ENCODE data around the gene ASCC1. TPM values are rescaled to one million over a fixed set of nuclear protein-coding genes. Genes with fewer than 3 reads are reported as not detected.

Gene ASCC1
- total RNA-seq, 1 donor: 49.2 TPM

DNA sequence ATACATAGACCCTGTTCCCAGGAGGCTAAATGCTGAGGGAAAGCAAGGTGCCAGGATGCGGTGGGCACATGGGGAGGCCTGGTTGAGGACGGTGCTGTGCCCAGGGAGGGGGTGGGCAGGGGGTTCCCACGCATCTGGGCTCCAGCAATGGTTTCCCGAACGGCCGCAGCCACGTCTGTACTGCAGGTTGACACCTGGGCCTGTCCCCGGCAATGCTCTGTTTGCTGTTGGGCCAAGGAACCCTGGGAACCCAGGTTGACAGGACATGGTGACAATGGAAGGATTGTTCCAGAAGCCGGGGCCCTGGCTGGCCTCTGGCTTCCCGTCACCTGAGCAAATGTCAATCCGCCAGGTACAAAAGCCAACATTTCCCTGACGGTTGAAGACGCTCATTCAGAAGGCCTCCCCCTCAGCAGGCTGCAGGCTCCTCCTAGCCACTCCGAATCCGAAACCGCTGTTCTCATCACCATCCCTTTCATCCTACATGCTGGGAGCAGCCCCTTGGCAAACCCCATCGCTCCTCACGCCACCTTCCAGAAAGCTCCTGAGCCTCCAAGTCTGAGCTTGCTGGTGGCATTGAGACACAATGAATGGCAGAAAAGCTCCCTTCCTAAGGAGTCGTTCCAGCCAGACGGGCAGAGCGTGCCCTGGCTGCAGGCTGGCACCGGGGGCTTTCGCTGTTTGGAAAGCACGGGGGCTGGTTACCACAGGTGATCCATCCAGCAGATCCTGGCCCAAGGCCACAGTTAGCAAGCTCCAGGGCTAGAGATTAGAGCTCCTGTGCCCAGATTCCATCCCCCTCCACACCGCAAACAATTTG, 158.9 kb downstream of the ASCC1 start:
- TF ChIP-seq, protein P1, sequence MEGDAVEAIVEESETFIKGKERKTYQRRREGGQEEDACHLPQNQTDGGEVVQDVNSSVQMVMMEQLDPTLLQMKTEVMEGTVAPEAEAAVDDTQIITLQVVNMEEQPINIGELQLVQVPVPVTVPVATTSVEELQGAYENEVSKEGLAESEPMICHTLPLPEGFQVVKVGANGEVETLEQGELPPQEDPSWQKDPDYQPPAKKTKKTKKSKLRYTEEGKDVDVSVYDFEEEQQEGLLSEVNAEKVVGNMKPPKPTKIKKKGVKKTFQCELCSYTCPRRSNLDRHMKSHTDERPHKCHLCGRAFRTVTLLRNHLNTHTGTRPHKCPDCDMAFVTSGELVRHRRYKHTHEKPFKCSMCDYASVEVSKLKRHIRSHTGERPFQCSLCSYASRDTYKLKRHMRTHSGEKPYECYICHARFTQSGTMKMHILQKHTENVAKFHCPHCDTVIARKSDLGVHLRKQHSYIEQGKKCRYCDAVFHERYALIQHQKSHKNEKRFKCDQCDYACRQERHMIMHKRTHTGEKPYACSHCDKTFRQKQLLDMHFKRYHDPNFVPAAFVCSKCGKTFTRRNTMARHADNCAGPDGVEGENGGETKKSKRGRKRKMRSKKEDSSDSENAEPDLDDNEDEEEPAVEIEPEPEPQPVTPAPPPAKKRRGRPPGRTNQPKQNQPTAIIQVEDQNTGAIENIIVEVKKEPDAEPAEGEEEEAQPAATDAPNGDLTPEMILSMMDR (IDR thresholded peaks at IDR 0.05; ENCODE audit: insufficient read depth, low read length): no peak
- DNase-seq (ENCODE audit: low read depth): no peak
- no peak overlapping the region for H3K4me3 ChIP-seq (ENCODE audit: low read depth, low read length)

DNA sequence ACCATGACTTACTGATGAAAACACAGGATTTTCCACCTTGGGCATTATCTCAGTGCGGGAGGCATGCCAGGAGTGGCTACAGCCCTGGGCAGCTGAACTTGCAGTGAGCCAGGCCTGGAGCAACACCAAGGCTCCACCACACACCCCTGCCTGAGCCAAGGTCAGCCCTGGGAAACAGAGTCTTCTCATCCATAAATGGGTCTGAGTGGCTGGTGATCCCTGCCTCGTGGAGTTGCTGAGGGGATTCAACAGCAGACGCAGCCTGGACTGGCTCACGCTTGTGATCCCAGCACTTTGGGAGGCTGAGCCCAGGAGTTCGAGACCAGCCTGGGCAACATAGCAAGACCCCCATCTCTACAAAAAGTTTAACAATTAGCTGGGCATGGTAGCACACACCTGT, 160.0 kb downstream of the ASCC1 start:
- DNase-seq (ENCODE audit: low read depth): no peak
- TF ChIP-seq, protein P1 (IDR thresholded peaks at IDR 0.05; ENCODE audit: insufficient read depth, low read length): no peak
- H3K4me3 ChIP-seq (ENCODE audit: low read depth, low read length): no peak overlapping the region

DNA sequence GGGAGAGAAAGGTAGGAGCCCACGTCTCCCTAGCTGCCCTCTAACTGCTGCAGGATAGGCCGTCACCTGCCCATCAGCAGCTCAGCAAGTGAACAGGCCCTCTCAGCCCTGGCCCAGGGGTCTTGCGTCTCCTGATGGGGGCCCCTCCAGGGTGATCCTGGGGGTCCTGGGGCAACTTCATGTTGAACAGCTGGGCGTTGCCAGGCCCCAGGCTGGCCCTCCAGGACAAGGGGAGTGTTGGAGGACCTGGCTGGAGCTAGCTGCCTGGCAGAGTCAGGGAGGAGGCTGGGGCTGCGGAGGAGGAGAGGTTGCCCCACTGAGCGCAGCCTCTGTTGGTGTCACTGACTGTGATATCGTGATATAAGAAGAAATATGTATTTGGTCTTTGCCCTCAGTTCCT, 162.4 kb downstream of the ASCC1 start:
- TF ChIP-seq, protein P1 (IDR thresholded peaks at IDR 0.05; ENCODE audit: insufficient read depth, low read length): no peak
- no peak for DNase-seq (ENCODE audit: low read depth)
- no peak overlapping the region for H3K4me3 ChIP-seq (ENCODE audit: low read depth, low read length)

DNA sequence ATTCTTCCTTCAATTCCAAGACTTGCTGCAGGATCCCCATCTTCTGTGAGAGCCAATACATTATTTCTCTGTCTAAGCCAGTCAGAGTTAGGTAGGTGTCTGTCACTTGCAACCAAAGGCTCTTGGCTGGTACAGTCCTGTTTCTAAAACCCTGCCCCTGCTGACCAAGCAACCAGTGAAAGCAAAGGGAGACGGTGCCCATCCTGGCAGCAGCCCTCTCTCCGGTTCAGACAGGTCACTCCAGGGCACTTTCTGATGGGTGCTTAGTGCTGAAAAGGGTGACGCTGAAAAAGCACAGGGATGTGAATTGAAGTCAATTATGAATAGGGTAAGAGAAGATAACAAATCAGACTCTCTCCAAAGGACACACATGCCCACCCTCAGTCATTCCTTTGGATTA, 165.2 kb downstream of the ASCC1 start:
- TF ChIP-seq, protein P1 (IDR thresholded peaks at IDR 0.05; ENCODE audit: insufficient read depth, low read length): no peak
- H3K4me3 ChIP-seq (ENCODE audit: low read depth, low read length): no peak overlapping the region
- DNase-seq (ENCODE audit: low read depth): no peak

DNA sequence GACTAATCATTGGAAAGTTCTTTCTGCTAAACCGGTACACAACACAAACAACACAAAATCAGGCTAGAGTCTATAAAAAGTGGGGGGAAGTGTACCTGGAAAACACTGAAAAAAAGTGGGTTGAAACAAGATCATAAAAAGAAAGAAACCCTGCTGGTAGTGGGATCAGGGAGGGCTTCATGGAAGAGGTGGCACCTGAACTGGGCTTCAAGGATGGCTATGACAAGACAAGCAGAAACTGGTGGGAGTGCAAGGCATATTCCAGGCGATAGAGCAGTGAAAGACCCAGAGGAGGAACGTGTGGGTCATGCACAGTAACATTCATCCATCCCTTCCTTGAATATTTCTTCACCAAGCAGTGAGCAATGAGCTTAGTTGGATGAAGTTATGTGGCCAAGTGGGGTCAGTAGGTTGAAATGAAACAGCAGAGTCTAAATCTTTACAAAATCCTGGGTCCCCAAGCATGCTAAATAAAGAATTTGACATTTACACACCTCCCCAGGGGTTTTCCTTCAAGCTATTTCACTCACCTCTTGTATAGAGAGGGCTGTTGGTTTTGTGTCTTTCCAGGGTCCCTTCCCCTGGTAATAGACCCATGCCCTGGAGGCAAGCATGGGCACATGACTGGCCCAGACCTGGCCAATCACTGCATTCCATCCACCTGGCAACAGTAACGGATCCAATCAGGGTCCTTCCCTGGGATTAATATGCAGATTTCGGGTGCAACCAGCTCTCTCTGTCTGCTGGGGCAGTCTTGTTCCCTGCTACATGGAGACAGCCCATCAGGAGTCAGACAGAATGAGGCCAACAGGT, 165.9 kb downstream of the ASCC1 start:
- H3K4me3 ChIP-seq (ENCODE audit: low read depth, low read length): no peak overlapping the region
- DNase-seq (ENCODE audit: low read depth): no peak
- TF ChIP-seq, protein P1 (IDR thresholded peaks at IDR 0.05; ENCODE audit: insufficient read depth, low read length): no peak

DNA sequence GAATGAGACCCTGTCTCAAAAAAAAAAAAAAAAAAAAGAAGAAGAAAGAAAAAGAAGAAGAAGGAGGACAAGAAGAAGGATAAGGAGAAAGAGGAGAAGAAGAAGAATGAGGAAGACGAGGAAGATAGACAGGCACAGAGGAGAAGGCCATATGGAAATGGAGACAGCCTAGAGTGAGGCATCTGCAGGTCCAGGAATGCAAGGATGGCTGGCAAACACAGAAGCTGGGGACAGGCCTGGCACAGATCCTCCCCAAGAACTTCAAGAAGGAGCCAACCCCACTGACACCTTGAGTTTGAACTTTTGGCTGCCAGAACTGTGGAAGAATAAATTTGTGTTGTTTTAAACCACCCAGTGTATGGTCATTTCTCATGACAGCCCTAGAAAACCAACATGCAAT, 166.6 kb downstream of the ASCC1 start:
- no peak for DNase-seq (ENCODE audit: low read depth)
- TF ChIP-seq, protein P1 (IDR thresholded peaks at IDR 0.05; ENCODE audit: insufficient read depth, low read length): no peak
- no peak overlapping the region for H3K4me3 ChIP-seq (ENCODE audit: low read depth, low read length)
